GM10248 (cell line): ENCODE results near the gene MEIS1.
"Not testable (repeated sequence)": the region's sequence is repeated elsewhere in the genome, so short reads cannot be mapped to it uniquely, and the experiment has no call there.

Experiments used
- CTCF ChIA-PET: fragments of 300-600 bp; sonication (Branson Sonifier 250); formaldehyde crosslinking; extraction: SDS; loops from one replicate; lab custom pipeline; 2021; ENCODE audit warnings: antibody characterized with exemption; lab: Yijun Ruan, JAX
- POLR2A ChIA-PET: fragments of 350-650 bp; sonication (Branson Sonifier 250); formaldehyde crosslinking; extraction: SDS; loops from one replicate; lab custom pipeline; 2020; ENCODE audit warnings: antibody characterized with exemption; lab: Yijun Ruan, JAX
- DNase-seq: peaks from one replicate; pipeline ENCODE4 v3.0.0; 2012; ENCODE audit errors: extremely low spot score
- TF ChIP-seq, protein P1 (sequence below): IDR thresholded peaks from 2 replicates; pipeline ENCODE4 v1.5.1; 2012; ENCODE audit warnings: mild to moderate bottlenecking, low read depth; ENCODE audit errors: extremely low read depth, missing control alignments, control extremely low read depth

The MEIS1 gene

DNA sequence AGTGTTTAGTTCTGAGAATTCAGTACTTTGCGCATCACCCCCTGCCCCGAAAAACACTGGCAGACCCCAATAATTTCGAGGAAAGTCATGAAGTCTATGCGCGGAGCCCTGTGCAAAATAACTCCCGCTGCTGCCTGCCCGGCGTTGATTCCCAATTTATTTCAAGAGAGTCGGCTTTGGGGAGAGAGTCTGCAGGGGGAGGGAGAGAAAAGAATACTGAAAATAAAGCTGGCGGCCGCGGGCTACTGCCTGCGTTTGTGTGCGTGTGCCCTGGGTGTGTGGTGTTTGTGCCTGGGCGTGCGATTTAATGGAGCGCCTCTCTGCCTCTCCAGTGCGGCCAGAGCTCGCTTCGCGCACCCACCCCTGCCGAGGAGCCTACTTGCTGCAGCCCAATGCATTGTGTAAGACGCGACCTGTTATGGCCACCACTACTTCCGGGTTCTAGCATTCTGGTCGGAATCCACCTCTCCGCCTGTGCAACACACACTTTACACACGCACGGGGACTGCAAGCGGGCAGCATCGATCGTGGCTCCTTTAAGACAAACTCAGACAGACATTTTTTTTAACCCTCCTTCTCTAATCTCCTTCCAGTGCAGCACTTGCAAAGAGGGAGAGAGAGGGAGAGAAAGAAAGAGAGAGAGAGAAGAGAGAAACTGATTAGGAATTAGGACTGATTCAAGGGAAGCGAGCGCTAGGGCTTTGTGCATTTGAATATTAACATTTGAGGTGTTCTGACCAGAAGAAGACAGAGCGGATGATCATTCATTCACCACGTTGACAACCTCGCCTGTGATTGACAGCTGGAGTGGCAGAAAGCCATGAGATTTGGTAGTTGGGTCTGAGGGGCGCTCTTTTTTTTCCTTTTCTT, at the start of gene MEIS1:
MEIS1 (plus strand) TSS at position 447 of the 870 bp plus-strand sequence. CDS start 732 bp downstream, outside the sequence.
- TF ChIP-seq, protein P1, sequence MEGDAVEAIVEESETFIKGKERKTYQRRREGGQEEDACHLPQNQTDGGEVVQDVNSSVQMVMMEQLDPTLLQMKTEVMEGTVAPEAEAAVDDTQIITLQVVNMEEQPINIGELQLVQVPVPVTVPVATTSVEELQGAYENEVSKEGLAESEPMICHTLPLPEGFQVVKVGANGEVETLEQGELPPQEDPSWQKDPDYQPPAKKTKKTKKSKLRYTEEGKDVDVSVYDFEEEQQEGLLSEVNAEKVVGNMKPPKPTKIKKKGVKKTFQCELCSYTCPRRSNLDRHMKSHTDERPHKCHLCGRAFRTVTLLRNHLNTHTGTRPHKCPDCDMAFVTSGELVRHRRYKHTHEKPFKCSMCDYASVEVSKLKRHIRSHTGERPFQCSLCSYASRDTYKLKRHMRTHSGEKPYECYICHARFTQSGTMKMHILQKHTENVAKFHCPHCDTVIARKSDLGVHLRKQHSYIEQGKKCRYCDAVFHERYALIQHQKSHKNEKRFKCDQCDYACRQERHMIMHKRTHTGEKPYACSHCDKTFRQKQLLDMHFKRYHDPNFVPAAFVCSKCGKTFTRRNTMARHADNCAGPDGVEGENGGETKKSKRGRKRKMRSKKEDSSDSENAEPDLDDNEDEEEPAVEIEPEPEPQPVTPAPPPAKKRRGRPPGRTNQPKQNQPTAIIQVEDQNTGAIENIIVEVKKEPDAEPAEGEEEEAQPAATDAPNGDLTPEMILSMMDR: no peak
- ChIA-PET POLR2A (no interaction called here), CTCF (interaction anchor here (1.6 to 2.0 kb wide), 2 partner anchors 11 to 14 kb away, joined by 3 to 5 read pairs; no protein-coding TSS in a partner anchor)
- DNase-seq: no peak

DNA sequence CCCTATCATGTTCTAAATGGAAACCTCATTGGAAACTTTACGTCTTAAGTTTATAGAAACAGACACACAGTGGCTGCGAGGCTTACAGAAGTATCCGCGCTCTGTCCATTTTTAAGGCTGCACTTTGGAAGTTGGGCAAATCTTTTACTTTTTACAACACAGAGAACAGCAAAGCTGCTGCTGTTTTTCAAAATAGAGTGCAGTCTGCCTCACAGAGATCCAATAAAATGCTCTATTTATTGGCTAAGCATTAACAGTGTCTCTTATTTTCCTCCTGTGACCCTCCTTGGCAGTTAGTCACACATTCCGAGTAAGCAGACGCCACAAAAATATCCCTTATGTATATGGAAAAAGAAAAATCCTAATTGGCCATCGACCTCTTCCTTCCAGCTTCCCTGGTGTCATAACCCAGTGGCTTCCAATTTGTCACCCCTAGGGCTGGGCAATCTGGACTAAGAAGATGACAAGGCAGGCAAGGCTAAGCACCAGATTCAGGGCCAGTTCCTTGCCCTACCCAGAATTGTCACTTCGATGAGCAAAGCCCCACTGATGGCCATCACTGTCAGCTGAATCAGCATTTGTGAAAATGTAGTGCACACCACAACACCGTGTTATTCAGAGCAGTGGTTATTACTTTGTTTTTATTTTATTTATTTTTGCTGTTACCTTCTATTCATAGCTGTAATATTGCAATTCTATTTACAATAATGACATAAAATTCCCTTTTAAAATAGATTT, 47.7 kb upstream of the MEIS1 start:
- ChIA-PET CTCF (interaction anchor here (0.8 to 2.4 kb wide), 2 partner anchors 10 to 22 kb away, joined by 3 to 10 read pairs; no protein-coding TSS in a partner anchor), POLR2A (no interaction called here)
- no peak for DNase-seq
- TF ChIP-seq, protein P1: no peak

DNA sequence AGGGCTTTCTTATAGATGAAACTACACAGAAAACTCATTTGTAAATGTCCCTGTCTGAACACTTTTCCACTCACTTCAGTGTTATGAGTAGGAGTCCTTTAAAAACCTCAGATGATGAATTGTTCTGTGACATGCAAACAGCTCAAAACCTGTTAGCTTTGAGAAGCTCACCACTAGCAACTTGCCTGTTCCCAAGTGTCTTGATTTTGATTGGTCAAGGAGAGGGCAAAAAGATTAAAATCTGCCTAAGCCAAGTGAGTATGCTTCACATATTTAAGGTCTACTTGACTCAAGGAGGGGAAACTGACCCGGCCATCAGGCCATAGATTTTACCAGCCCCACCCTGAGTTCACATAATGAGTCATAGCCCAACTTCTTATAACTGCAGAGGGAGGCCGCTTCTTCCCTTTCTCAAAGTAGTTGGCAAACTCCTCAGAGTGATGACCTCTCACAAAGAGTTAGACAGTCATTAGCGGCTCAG, 45.2 kb upstream of the MEIS1 start:
- TF ChIP-seq, protein P1: no peak
- POLR2A ChIA-PET: no interaction called here
- DNase-seq: no peak
- CTCF ChIA-PET: no interaction called here

DNA sequence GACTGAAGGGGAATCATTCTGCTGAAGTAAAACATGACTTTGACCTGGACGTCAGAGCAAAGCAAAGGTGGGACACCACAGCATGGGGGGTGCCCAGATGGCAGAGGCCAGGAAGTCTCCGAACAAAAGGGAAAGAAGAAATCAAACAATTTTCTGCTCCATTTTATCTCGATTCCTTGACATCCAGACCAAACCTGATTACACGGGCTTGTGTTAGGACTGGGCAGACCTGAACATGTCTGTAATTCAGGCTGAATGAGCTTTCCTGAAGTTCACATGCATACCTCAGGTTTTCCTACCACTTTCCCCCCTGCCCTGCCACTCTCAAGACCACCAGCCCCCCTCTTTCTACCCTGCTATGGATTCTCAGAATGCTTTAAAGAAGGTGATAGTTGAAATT, 44.8 kb upstream of the MEIS1 start:
- CTCF ChIA-PET: no interaction called here

DNA sequence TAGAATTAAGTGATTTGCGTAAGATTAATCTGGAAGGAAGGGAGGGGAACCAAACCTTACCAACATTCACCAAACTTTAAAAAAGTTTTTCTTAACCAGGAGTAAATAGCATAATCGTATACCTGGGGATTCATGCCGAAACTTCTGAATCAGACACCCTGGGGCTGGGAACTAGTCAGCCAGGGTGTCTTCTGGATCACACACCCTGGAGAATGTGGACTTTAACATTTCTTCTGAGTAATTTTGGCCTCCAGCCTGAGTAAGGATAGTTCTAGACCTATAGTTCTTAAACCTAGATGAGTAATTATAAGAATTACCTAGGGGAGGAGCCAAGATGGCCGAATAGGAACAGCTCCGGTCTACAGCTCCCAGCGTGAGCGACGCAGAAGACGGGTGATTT, 44.1 kb upstream of the MEIS1 start:
- ChIA-PET POLR2A (no interaction called here), CTCF (no interaction called here)
- TF ChIP-seq, protein P1: no peak
- no peak for DNase-seq

More for the DNA sequence above, 44.8 kb upstream of the MEIS1 start:
- TF ChIP-seq, protein P1: no peak
- DNase-seq: no peak
- POLR2A ChIA-PET: no interaction called here

DNA sequence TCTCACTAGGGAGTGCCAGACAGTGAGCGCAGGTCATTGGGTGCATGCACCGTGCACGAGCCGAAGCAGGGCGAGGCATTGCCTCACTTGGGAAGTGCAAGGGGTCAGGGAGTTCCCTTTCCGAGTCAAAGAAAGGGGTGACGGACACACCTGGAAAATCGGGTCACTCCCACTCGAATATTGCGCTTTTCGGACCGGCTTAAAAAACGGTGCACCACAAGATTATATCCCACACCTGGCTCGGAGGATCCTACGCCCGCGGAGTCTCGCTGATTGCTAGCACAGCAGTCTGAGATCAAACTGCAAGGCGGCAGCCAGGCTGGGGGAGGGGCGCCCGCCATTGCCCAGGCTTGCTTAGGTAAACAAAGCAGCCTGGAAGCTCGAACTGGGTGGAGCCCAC, 43.7 kb upstream of the MEIS1 start:
- CTCF ChIA-PET, DNase-seq, POLR2A ChIA-PET: not testable (repeated sequence)
